Measurements from ENCODE around the gene NAV2. TPM values are rescaled to one million over a fixed set of nuclear protein-coding genes. Genes with fewer than 3 reads are reported as not detected.

The NAV2 gene
- polyA plus RNA-seq, 1 donor (not counting 4 experiments of a cell fraction or from before 2014, with no cell fraction given) = 4.0 TPM

- dilution Hi-C loops (cut with MboI; ENCODE audit: extremely low pct_ligation_motif_present, low sequenced_read_pairs) = no loop called here
Observed at GRCh38 chr11:19814421-19814820, 101.8 kb downstream of the NAV2 start.

GRCh38 chr11:19816040-19816439 is 103.4 kb downstream of the NAV2 start:
- TF ChIP-seq EZH2 (IDR thresholded peaks at IDR 0.05; ENCODE audit: low read length) (no peak), CTCF (optimal IDR thresholded peaks at IDR 0.05 in 1 of 3, IDR thresholded peaks at IDR 0.05 in 1 of 3, conservative IDR thresholded peaks at IDR 0.05 in 1 of 3; ENCODE audit: extremely low read depth in 1 of 3, insufficient read depth in 2 of 3, low read length in 3 of 3) (no peak)
- no peak overlapping the region for H3K27ac ChIP-seq (ENCODE audit: control insufficient read depth, insufficient read depth, low read length)
- no peak for DNase-seq (ENCODE audit: low read depth, low spot score)
- no peaks in the 10 kb centered on the region for H3K4me1 ChIP-seq (ENCODE audit: control insufficient read depth, extremely low read depth, insufficient read depth, low read length)
- H3K9me1 ChIP-seq (ENCODE audit: control insufficient read depth, extremely low read depth, insufficient read depth, low read length) = no peaks in the 10 kb centered on the region
- no peak overlapping the region for H3K9ac ChIP-seq (ENCODE audit: control insufficient read depth, extremely low read depth, insufficient read depth, low read length)
- no peaks in the 10 kb centered on the region for H3K79me2 ChIP-seq (ENCODE audit: control insufficient read depth, insufficient read depth, low read length)
- H3K4me2 ChIP-seq (ENCODE audit: control insufficient read depth, extremely low read depth, insufficient read depth, low read depth, low read length) = no peak overlapping the region
- no peak overlapping the region for H2AFZ ChIP-seq (ENCODE audit: control insufficient read depth, low read length)
- H3K4me3 ChIP-seq (ENCODE audit: control insufficient read depth in 2 of 3, extremely low read depth in 1 of 3, insufficient read depth in 2 of 3, low read depth in 1 of 3, low read length in 3 of 3) = no peak overlapping the region
- peaks cover 2% of the 10 kb centered on the region for H3K27me3 ChIP-seq (ENCODE audit: control insufficient read depth, extremely low read depth, insufficient read depth, low read length)
- no peaks in the 10 kb centered on the region for H3K36me3 ChIP-seq (ENCODE audit: control insufficient read depth in 2 of 2, extremely low read depth in 1 of 2, insufficient read depth in 2 of 2, low read length in 2 of 2)
- FAIRE-seq = no peak
- H4K20me1 ChIP-seq (ENCODE audit: control insufficient read depth, extremely low read depth, insufficient read depth, low read length) = no peaks in the 10 kb centered on the region
- H3K9me3 ChIP-seq (ENCODE audit: control insufficient read depth, low read depth, low read length) = no peaks in the 10 kb centered on the region
- dilution Hi-C loops (cut with MboI; ENCODE audit: extremely low pct_ligation_motif_present, low sequenced_read_pairs) = no loop called here

More at GRCh38 chr11:19814421-19814820, 101.8 kb downstream of the NAV2 start:
- Histone ChIP-seq H3K27ac (ENCODE audit: control insufficient read depth, insufficient read depth, low read length) (no peak overlapping the region), H3K9me3 (ENCODE audit: control insufficient read depth, low read depth, low read length) (no peaks in the 10 kb centered on the region), H3K79me2 (ENCODE audit: control insufficient read depth, insufficient read depth, low read length) (no peaks in the 10 kb centered on the region), H3K36me3 (ENCODE audit: control insufficient read depth in 2 of 2, extremely low read depth in 1 of 2, insufficient read depth in 2 of 2, low read length in 2 of 2) (no peaks in the 10 kb centered on the region), H2AFZ (ENCODE audit: control insufficient read depth, low read length) (no peak overlapping the region), H4K20me1 (ENCODE audit: control insufficient read depth, extremely low read depth, insufficient read depth, low read length) (no peaks in the 10 kb centered on the region), H3K4me2 (ENCODE audit: control insufficient read depth, extremely low read depth, insufficient read depth, low read depth, low read length) (no peak overlapping the region), H3K4me3 (ENCODE audit: control insufficient read depth in 2 of 3, extremely low read depth in 1 of 3, insufficient read depth in 2 of 3, low read depth in 1 of 3, low read length in 3 of 3) (no peak overlapping the region), H3K27me3 (ENCODE audit: control insufficient read depth, extremely low read depth, insufficient read depth, low read length) (peaks cover 2% of the 10 kb centered on the region), H3K9ac (ENCODE audit: control insufficient read depth, extremely low read depth, insufficient read depth, low read length) (no peak overlapping the region), H3K4me1 (ENCODE audit: control insufficient read depth, extremely low read depth, insufficient read depth, low read length) (no peaks in the 10 kb centered on the region), H3K9me1 (ENCODE audit: control insufficient read depth, extremely low read depth, insufficient read depth, low read length) (no peaks in the 10 kb centered on the region)
- DNase-seq (ENCODE audit: low read depth, low spot score) (no peak), FAIRE-seq (no peak)
- no peak for TF ChIP-seq EZH2 (IDR thresholded peaks at IDR 0.05; ENCODE audit: low read length)
- peak in 2 of 3 experiments; percentile 28 to 31 for TF ChIP-seq CTCF (optimal IDR thresholded peaks at IDR 0.05 in 1 of 3, IDR thresholded peaks at IDR 0.05 in 1 of 3, conservative IDR thresholded peaks at IDR 0.05 in 1 of 3; ENCODE audit: extremely low read depth in 1 of 3, insufficient read depth in 2 of 3, low read length in 3 of 3)
